EH (cell line): ENCODE results near the gene CAPN13.

ENCODE experiments used
- DNase-seq: peaks from one replicate; pipeline ENCODE4 v3.0.0-alpha.2; 2015; ENCODE audit warnings: low read depth

Gene CAPN13

DNA sequence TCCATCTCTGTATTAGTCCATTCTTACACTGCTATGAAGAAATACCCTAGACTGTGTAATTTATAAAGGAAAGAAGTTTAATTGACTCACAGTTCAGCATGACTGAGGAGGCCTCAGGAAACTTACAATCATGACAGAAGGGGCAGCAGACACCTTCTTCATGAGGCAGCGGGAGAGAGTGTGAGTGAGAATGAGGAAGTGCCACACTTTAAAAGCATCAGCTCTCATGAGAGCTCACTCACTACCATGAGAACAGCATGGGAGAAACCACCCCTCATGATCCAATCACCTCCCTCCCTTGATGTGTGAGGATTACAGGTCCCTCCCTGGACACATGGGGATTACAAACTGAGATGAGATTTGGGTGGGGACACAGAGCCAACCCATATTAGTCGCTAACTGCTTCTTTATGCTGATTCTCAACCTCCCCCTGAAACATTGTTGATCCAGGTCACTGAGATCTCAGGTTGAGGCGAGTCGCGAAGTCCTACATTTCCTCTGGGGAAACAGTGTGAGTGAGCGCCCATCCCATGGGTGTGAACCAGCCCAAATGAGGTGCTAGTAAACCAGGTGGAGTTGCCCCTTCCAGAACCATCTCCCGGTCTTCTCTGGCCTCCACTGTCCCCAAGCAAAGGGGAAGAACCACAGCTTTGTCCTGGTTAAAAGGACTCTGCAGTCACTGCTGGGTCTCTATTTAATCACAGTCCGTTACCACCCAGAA is 123.8 kb downstream of the CAPN13 start:
- DNase-seq, result no peak

DNA sequence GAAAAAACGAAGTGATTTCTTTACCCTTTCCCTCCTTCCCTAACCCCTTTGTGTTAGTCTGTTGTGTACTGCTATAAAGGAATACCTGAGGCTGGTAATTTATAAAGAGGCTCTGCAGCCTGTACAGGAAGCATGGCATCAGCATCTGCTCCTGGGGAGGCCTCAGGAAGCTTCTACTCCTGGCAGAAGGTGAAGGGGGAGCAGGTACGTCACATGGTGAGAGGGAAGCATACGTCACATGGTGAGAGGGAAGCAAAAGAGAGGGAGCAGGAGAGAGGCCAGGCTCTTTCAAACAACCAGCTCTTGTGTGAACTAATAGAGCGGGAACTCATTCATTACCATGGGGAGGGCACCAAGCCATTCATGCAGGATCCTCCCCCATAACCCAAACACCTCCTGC is 126.2 kb downstream of the CAPN13 start:
- DNase-seq, result no peak

DNA sequence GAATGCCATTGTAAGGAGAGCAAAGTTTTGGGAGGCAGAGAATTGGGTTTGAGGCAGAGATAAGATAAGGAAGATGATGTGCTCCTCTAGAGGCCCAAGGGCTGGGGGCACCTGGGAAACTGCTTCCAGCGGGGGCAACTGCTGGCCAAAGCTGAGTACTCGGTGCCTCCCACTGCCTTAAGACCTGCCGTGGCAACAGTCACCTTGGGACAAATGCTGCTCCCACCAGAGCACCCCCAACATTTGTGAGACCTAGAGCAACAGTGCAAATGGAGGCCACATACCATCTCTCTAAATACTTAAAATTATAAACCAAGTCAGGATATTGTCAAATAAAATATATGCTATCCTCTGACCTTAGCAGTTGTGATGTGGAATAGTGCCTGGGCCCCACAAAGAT is 127.1 kb downstream of the CAPN13 start:
- no peak for DNase-seq

DNA sequence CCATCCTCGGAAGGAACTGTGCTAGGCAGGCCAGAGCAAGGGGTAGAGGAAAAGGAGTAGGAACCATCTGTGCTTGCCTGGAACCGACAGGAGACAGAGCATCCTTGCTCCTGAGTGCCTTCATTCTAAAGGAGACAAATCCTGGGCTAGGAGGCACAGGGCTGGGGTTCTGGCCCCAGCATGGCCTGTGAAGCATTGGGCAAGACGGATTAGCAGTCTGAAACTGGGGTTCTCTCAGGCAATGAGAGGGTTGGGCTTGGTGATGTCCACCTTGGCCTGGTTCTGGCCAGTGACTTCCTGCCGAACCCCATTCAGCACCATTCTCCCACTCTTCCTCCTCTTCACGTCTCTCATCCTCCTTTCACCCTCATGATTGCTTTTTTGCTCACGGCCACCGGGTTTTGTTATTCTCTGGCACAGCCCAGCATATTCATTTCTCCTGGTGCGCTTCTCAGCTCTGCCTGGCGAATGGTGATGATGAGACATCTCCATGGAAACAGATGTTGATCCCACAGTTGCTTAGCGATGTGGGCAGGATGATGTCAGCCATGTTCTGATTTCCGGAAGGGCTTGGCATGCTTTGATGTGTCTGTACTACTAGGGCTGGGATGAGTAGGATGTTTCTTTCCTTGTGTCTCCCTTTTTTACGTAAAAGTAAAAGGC is 127.7 kb downstream of the CAPN13 start:
- DNase-seq, result peak; percentile 30

DNA sequence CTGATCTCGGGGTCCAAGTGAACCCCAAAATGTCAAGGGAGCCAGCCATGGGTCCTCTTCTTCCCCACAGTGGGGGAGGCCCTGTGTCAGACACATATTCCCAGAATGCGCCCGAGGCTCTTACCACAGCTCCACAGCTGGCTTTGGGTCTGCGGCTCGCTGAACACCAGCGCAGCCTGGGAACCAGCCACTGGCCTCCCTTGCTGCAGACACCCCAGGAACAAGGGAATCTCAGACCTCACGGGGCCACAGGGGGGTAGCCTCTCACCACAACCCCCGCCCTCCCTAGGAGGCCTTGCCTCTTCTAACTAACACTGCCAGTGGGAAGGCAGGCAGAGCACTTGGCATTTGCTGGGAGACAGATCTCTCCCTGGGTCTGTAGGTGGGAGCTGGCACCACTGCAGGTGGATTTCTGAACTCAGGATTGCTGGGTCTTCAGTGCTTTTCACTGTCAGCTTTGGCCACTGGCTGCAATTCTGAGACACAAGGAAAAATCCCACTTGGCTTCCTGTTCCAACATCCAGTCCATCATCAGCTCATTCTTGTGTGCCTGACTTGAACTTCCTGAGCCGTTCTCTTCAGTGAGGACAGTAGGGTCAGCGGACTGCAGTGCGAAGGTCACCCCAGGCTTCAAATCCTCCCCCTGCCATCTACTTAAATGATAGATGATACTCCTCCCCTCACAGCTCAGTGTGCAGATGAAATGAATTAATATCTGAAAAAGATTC is 128.7 kb downstream of the CAPN13 start:
- DNase-seq, result no peak

DNA sequence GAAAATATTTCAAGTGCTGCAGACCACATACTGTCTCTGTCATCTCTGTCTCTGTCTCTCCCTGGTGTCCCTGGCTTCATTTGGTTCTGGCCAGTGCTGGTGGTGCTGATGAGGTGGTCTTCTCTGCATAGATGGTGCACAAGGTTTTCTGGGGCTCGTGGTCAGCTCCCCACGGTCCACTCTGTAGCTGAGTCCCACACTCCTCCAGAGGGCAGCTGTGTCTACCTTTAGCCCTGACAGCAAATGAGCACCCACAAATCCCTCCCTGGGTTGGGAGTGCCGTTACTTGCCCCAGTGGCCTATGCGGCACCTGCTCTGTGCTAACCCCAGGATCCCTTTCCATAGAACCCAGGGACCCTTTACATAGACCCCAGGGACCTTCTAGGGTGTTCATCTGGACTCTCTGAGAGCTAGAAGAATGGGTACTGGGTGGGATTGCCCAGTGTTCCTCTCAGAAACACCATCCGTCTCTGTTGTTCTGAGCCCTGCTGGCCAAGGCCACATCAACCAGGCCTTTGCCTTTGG is 129.3 kb downstream of the CAPN13 start:
- no peak for DNase-seq

DNA sequence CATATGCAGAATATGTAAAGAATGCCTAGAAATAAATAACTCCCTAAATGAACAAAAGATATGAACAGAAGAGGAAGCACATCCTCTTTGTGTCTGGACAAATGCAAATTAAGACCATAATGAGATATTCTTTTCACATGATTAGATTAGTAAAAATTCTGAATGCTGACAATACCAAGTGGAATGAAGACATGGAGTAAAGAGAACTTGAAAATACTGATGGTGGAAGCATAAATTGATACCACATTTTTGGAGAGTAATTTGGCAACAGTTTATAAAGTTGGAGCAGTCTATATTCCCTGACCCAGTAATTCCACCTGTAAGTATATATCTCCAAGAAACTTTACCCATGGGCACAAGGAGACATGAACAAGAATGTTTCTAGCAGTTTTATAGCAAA is 130.0 kb downstream of the CAPN13 start:
- DNase-seq, result peak; percentile 23

DNA sequence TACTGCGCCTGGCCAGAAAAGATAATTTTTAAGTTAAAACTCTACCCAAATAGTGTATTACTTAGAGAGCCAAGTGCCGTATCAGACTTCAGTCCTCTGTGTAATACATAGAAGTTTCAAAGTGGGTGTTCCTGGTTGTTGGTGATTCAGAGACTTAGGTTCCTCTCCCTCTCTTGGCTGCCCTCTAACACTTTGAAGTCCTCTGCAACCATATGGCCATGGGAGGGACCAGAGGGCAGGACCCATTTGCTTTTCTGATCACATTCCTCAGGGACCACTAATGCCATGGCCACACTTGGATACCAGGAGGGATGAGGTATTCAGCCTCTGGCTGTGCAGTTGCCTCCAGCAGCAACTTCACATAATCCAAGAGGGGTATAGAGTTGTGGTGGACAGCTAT is 131.5 kb downstream of the CAPN13 start:
- no peak for DNase-seq

DNA sequence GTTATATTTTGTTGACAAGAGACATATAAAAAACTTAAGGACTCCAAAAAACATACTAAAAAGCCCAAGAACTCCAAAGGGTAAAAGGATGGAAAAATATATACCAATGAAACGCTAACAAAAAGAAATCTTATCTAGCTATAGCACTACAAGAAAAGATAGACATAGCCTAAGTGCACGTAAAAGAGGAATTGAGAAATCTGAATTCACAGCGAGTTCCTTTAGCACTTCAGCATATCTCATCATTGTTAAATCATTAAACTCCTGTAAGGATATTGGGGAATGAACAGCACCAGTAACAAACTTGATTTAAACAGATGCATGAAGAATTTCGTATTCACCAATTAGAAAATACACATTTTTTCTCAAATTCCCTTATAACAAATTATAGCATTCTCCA is 134.1 kb downstream of the CAPN13 start:
- no peak for DNase-seq
